Measurements from ENCODE around the gene ST7.

The ST7 gene

GRCh38 chr7:117068511-117069145 lies 115.3 kb downstream of the ST7 start:
- DNase-seq (ENCODE audit: extremely low read depth, insufficient read length), result no peak
- TF ChIP-seq, protein P1, sequence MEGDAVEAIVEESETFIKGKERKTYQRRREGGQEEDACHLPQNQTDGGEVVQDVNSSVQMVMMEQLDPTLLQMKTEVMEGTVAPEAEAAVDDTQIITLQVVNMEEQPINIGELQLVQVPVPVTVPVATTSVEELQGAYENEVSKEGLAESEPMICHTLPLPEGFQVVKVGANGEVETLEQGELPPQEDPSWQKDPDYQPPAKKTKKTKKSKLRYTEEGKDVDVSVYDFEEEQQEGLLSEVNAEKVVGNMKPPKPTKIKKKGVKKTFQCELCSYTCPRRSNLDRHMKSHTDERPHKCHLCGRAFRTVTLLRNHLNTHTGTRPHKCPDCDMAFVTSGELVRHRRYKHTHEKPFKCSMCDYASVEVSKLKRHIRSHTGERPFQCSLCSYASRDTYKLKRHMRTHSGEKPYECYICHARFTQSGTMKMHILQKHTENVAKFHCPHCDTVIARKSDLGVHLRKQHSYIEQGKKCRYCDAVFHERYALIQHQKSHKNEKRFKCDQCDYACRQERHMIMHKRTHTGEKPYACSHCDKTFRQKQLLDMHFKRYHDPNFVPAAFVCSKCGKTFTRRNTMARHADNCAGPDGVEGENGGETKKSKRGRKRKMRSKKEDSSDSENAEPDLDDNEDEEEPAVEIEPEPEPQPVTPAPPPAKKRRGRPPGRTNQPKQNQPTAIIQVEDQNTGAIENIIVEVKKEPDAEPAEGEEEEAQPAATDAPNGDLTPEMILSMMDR (IDR thresholded peaks at IDR 0.05; ENCODE audit: insufficient read depth, low read length, poor library complexity, severe bottlenecking), result no peak
- no peaks in the 10 kb centered on the region for H3K27me3 ChIP-seq (replicated peaks; ENCODE audit: control insufficient read depth, insufficient read depth, low read length)
- H3K36me3 ChIP-seq (ENCODE audit: control insufficient read depth, insufficient read depth, low read length), result no peaks in the 10 kb centered on the region
- no peak overlapping the region for H3K4me3 ChIP-seq (replicated peaks; ENCODE audit: low read depth, low read length)

DNA sequence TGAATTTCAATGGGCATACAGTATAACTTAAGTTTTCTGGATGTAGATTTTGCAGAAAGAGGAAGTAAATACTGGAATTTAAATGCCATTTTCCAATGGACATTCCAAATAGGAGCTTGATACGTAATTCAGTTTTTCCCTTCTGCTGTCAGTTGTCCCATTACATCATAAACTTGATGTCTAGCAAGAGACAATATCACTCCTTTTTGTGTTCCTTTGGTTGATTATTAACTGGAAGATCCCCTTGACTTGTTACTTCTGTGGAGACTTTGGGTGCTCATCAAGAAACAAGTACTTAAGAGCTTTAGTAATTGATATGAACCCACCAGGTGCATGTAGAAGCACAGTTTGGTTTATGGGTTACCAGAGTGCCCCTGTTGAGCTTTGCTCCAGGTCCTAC lies 116.1 kb downstream of the ST7 start:
- DNase-seq (ENCODE audit: extremely low read depth, insufficient read length), result no peak
- H3K36me3 ChIP-seq (ENCODE audit: control insufficient read depth, insufficient read depth, low read length), result no peaks in the 10 kb centered on the region
- no peak overlapping the region for H3K4me3 ChIP-seq (replicated peaks; ENCODE audit: low read depth, low read length)
- H3K27me3 ChIP-seq (replicated peaks; ENCODE audit: control insufficient read depth, insufficient read depth, low read length), result no peaks in the 10 kb centered on the region
- TF ChIP-seq, protein P1 (IDR thresholded peaks at IDR 0.05; ENCODE audit: insufficient read depth, low read length, poor library complexity, severe bottlenecking), result no peak

GRCh38 chr7:117071551-117071950 lies 118.2 kb downstream of the ST7 start:
- Histone ChIP-seq H3K36me3 (ENCODE audit: control insufficient read depth, insufficient read depth, low read length) (no peaks in the 10 kb centered on the region; the same call in 1 of the 2 replicates), H3K27me3 (replicated peaks; ENCODE audit: control insufficient read depth, insufficient read depth, low read length) (no peaks in the 10 kb centered on the region), H3K4me3 (replicated peaks; ENCODE audit: low read depth, low read length) (no peak overlapping the region)
- no peak for DNase-seq (ENCODE audit: extremely low read depth, insufficient read length)
- TF ChIP-seq, protein P1 (IDR thresholded peaks at IDR 0.05; ENCODE audit: insufficient read depth, low read length, poor library complexity, severe bottlenecking), result no peak

DNA sequence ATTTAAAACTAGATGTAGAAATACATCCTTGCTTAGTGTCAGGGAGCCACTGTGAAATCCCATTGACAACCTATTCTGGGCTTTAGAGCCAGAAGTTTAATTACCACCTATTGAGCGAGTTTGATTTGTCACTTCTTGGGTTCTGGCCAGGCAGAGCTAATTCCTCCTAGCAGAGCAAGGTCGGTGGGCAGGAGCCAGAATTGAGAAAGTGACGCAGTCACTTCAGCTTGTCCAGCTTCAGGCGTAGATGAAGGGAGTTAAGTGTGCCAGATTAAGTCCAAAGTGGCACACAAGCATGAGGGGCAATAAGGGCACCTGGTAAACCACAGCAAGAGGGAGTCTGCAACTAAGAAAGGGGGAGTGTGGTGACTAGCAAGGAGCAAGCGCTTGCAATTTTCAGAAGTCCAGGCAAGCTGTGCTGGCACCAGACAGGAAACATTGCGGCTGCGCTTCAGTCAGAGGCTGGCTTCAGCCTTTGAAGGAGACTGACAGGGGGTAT lies 119.4 kb downstream of the ST7 start:
- Histone ChIP-seq H3K36me3 (ENCODE audit: control insufficient read depth, insufficient read depth, low read length) (no peaks in the 10 kb centered on the region; the same call in 1 of the 2 replicates), H3K4me3 (replicated peaks; ENCODE audit: low read depth, low read length) (no peak overlapping the region), H3K27me3 (replicated peaks; ENCODE audit: control insufficient read depth, insufficient read depth, low read length) (no peaks in the 10 kb centered on the region)
- TF ChIP-seq, protein P1 (IDR thresholded peaks at IDR 0.05; ENCODE audit: insufficient read depth, low read length, poor library complexity, severe bottlenecking), result no peak
- no peak for DNase-seq (ENCODE audit: extremely low read depth, insufficient read length)

- Histone ChIP-seq H3K36me3 (ENCODE audit: control insufficient read depth, insufficient read depth, low read length) (no peaks in the 10 kb centered on the region; the same call in 1 of the 2 replicates), H3K27me3 (replicated peaks; ENCODE audit: control insufficient read depth, insufficient read depth, low read length) (no peaks in the 10 kb centered on the region), H3K4me3 (replicated peaks; ENCODE audit: low read depth, low read length) (no peak overlapping the region)
- TF ChIP-seq, protein P1 (IDR thresholded peaks at IDR 0.05; ENCODE audit: insufficient read depth, low read length, poor library complexity, severe bottlenecking), result no peak
- DNase-seq (ENCODE audit: extremely low read depth, insufficient read length), result no peak
These were observed 121.1 kb downstream of the ST7 start for GRCh38 chr7:117074378-117074777.
